Measurements from ENCODE around the gene IER5. TPM values are rescaled to one million over a fixed set of nuclear protein-coding genes. Genes with fewer than 3 reads are reported as not detected.

The IER5 gene
- total RNA-seq, 1 experiment from 2014 or later, result 18.2 TPM

GRCh38 chr1:181099152-181100014 is 10.9 kb downstream of the IER5 start:
- DNase-seq (ENCODE audit: low spot score) (no peak), ATAC-seq (no peak)
- Mint-ChIP-seq H3K4me3 (peak overlapping the region; percentile 19), H3K9me3 (0 out of 2 replicates have a peak, but pooled peaks cover 3% of the 10 kb centered on the region), H3K27me3 (ENCODE audit: low read depth) (peaks cover 66% of the 10 kb centered on the region), H3K36me3 (no peaks in the 10 kb centered on the region), H3K27ac (peak overlapping the region; percentile 2; the same call in 1 of the 2 replicates), H3K4me1 (peaks cover 97% of the 10 kb centered on the region)
- no peak for TF ChIP-seq ZNF138 (CRISPR knock-in tag; conservative IDR thresholded peaks at IDR 0.05)
- no peak for TF ChIP-seq TCF7 (CRISPR knock-in tag; IDR thresholded peaks at IDR 0.05; ENCODE audit: low read depth)
- CTCF ChIA-PET, result interaction anchor here (0.6 to 4.0 kb wide), 5 partner anchors 9 to 181 kb away, joined by 3 to 24 read pairs (median 4); no protein-coding TSS in a partner anchor
- POLR2A ChIA-PET, result interaction anchor here (1.3 to 1.5 kb wide), 2 partner anchors 10 to 29 kb away, joined by 3 to 11 read pairs; no protein-coding TSS in a partner anchor

GRCh38 chr1:181100015-181100905 is 11.8 kb downstream of the IER5 start:
- POLR2A ChIA-PET, result interaction anchor here (0.6 kb wide), 1 partner anchor 11 kb away, joined by 3 read pairs; no protein-coding TSS in a partner anchor
- TF ChIP-seq ZNF416 (CRISPR knock-in tag; IDR thresholded peaks at IDR 0.05) (no peak), GRHL2 (CRISPR knock-in tag; IDR thresholded peaks at IDR 0.05; ENCODE audit: insufficient replicate concordance, severe bottlenecking) (no peak), MYBL2 (CRISPR knock-in tag; IDR thresholded peaks at IDR 0.05) (0 out of 2 replicates have a peak, but pooled peaks have one; percentile 26)
- TF ChIP-seq, protein P1, sequence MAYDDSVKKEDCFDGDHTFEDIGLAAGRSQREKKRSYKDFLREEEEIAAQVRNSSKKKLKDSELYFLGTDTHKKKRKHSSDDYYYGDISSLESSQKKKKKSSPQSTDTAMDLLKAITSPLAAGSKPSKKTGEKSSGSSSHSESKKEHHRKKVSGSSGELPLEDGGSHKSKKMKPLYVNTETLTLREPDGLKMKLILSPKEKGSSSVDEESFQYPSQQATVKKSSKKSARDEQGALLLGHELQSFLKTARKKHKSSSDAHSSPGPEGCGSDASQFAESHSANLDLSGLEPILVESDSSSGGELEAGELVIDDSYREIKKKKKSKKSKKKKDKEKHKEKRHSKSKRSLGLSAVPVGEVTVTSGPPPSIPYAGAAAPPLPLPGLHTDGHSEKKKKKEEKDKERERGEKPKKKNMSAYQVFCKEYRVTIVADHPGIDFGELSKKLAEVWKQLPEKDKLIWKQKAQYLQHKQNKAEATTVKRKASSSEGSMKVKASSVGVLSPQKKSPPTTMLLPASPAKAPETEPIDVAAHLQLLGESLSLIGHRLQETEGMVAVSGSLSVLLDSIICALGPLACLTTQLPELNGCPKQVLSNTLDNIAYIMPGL (CRISPR knock-in tag; IDR thresholded peaks at IDR 0.05), result no peak
- ATAC-seq (no peak), DNase-seq (ENCODE audit: low spot score) (no peak)
- peaks cover 90% of the 10 kb centered on the region for H3K4me1 Mint-ChIP-seq
- H3K27ac Mint-ChIP-seq, result peak overlapping the region; percentile 98
- H3K27me3 Mint-ChIP-seq (ENCODE audit: low read depth), result peaks cover 66% of the 10 kb centered on the region
- H3K9me3 Mint-ChIP-seq, result 0 out of 2 replicates have a peak, but pooled peaks cover 3% of the 10 kb centered on the region
- H3K4me3 Mint-ChIP-seq, result peak overlapping the region; percentile 70
- CTCF ChIA-PET, result interaction anchor here (1.0 to 1.4 kb wide), 2 partner anchors 28 to 36 kb away, joined by 3 to 4 read pairs; no protein-coding TSS in a partner anchor
- no peaks in the 10 kb centered on the region for H3K36me3 Mint-ChIP-seq

- peaks cover 69% of the 10 kb centered on the region for H3K27me3 Mint-ChIP-seq (ENCODE audit: low read depth)
- no peak for ATAC-seq
- 0 out of 2 replicates have a peak, but pooled peaks cover 3% of the 10 kb centered on the region for H3K9me3 Mint-ChIP-seq
- POLR2A ChIA-PET, result interaction anchor here (0.6 to 0.9 kb wide), 2 partner anchors 12 to 78 kb away, joined by 3 read pairs; partner anchors contain the start of gene STX6
- peaks cover 86% of the 10 kb centered on the region for H3K4me1 Mint-ChIP-seq
- H3K36me3 Mint-ChIP-seq, result no peaks in the 10 kb centered on the region
- CTCF ChIA-PET, result interaction anchor here (0.9 to 1.4 kb wide), 3 partner anchors 17 to 219 kb away, joined by 3 to 4 read pairs (median 4); no protein-coding TSS in a partner anchor
- H3K27ac Mint-ChIP-seq, result peak overlapping the region; percentile 98
- DNase-seq (ENCODE audit: low spot score), result no peak
- peak overlapping the region; percentile 70 for H3K4me3 Mint-ChIP-seq
- no peak for TF ChIP-seq ZNF281 (CRISPR knock-in tag; IDR thresholded peaks at IDR 0.05)
- TF ChIP-seq FOXK1 (CRISPR knock-in tag; IDR thresholded peaks at IDR 0.05), result no peak
- TF ChIP-seq SMAD4 (CRISPR knock-in tag; IDR thresholded peaks at IDR 0.05), result no peak
- TF ChIP-seq ELF4 (CRISPR knock-in tag; IDR thresholded peaks at IDR 0.05; ENCODE audit: low read depth), result no peak
- no peak for TF ChIP-seq RELA (CRISPR knock-in tag; IDR thresholded peaks at IDR 0.05; ENCODE audit: borderline replicate concordance)
- no peak for TF ChIP-seq ATF3 (CRISPR knock-in tag; conservative IDR thresholded peaks at IDR 0.05)
- TF ChIP-seq, protein P2, sequence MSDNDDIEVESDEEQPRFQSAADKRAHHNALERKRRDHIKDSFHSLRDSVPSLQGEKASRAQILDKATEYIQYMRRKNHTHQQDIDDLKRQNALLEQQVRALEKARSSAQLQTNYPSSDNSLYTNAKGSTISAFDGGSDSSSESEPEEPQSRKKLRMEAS (CRISPR knock-in tag; IDR thresholded peaks at IDR 0.05), result no peak
- no peak for TF ChIP-seq ZNF219 (CRISPR knock-in tag; IDR thresholded peaks at IDR 0.05; ENCODE audit: borderline replicate concordance)
- TF ChIP-seq, protein P3, sequence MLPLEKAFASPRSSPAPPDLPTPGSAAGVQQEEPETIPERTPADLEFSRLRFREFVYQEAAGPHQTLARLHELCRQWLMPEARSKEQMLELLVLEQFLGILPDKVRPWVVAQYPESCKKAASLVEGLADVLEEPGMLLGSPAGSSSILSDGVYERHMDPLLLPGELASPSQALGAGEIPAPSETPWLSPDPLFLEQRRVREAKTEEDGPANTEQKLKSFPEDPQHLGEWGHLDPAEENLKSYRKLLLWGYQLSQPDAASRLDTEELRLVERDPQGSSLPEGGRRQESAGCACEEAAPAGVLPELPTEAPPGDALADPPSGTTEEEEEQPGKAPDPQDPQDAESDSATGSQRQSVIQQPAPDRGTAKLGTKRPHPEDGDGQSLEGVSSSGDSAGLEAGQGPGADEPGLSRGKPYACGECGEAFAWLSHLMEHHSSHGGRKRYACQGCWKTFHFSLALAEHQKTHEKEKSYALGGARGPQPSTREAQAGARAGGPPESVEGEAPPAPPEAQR (CRISPR knock-in tag; IDR thresholded peaks at IDR 0.05), result no peak
- TF ChIP-seq PREB (CRISPR knock-in tag; IDR thresholded peaks at IDR 0.05; ENCODE audit: borderline replicate concordance), result no peak
- peak; percentile 91; the same call in 1 of the 2 replicates for TF ChIP-seq GTF2I (CRISPR knock-in tag; conservative IDR thresholded peaks at IDR 0.05)
- TF ChIP-seq NFATC4 (CRISPR knock-in tag; IDR thresholded peaks at IDR 0.05), result no peak
- no peak for TF ChIP-seq ZNF317 (CRISPR knock-in tag; IDR thresholded peaks at IDR 0.05; ENCODE audit: borderline replicate concordance, low read depth)
- TF ChIP-seq PRRX2 (CRISPR knock-in tag; IDR thresholded peaks at IDR 0.05), result no peak
Measured at GRCh38 chr1:181100934-181101333, 12.4 kb downstream of the IER5 start.
